Measurements from ENCODE around the gene SORCS1.

DNA sequence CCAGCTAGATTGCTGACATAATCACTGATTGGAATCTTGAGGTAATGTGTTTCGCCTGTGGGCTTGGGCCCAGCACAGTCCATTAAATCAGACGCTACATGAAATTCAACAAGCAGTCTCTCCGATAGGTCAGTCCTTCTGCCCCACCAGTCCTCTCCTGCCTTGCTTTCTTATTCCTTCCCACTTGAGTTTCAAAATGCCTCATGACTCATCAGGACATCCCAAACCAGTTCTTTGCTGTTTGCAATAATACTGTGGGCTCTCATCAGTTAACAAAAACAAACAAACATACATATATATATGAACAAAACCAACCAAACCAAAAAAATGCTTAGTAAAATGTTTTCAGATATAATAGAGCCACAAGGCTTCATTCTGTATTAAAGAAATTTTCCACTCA is 599.0 kb downstream of the SORCS1 start:
- TF ChIP-seq YY1 (IDR thresholded peaks at IDR 0.05; ENCODE audit: low read depth): no peak
- TF ChIP-seq CEBPB (IDR thresholded peaks at IDR 0.05): no peak
- TF ChIP-seq REST (IDR thresholded peaks at IDR 0.05; ENCODE audit: low read depth): no peak

Data from Ishikawa (cell line).